ENCODE results near the gene ACD. TPM values are rescaled to one million over a fixed set of nuclear protein-coding genes. Genes with fewer than 3 reads are reported as not detected.

The ACD gene
- total and polyA plus RNA-seq, 12 donors, result 6.9 to 15.0 (median 8.6) TPM

- no peaks in the 10 kb centered on the region for H3K9me3 ChIP-seq
- peaks cover 0 to 21% (median 14%) of the 10 kb centered on the region in 7 donors for H3K27me3 ChIP-seq
- no peak for DNase-seq
- peaks cover 11 to 25% (median 19%) of the 10 kb centered on the region in 9 donors for H3K4me1 ChIP-seq
- TF ChIP-seq CTCF (IDR thresholded peaks at IDR 0.05), result no peak
- peaks cover 0 to 35% (median 0%) of the 10 kb centered on the region in 9 donors for H3K36me3 ChIP-seq
- WGBS, 2 donors, result 42 to 44% methylated on average over 17 to 21 of the region's 21 CpGs
- intact Hi-C loops (cut with DNase I), result loop anchor here in 1 of 10 donors (10.0 kb wide), 1 partner anchor 94 kb away; the partner anchor contains the start of gene CTCF
- no peak for ATAC-seq
- H3K4me3 ChIP-seq, result peak overlapping the region; percentile 60 to 95 (median 82)
- peak overlapping the region in 4 of 10 donors; percentile 77 to 92 (median 89) for H3K27ac ChIP-seq
Observed at GRCh38 chr16:67658849-67659674, 998 bp downstream of the ACD start.

GRCh38 chr16:67657751-67658518 is 2.1 kb downstream of the ACD start:
- no peaks in the 10 kb centered on the region for H3K9me3 ChIP-seq
- no peak for TF ChIP-seq CTCF (IDR thresholded peaks at IDR 0.05)
- H3K27ac ChIP-seq, result no peak overlapping the region
- peaks cover 0 to 24% (median 0%) of the 10 kb centered on the region in 9 donors for H3K36me3 ChIP-seq
- H3K4me3 ChIP-seq, result no peak overlapping the region
- ATAC-seq (no peak), DNase-seq (no peak)
- intact Hi-C loops (cut with DNase I), result loop anchor here in 1 of 10 donors (10.0 kb wide), 1 partner anchor 93 kb away; the partner anchor contains the start of gene CTCF
- 94 to 95% methylated on average over 18 of the region's 18 CpGs for WGBS, 2 donors
- H3K4me1 ChIP-seq, result peaks cover 14 to 35% (median 27%) of the 10 kb centered on the region in 9 donors
- peaks cover 0 to 32% (median 26%) of the 10 kb centered on the region in 7 donors for H3K27me3 ChIP-seq

DNA sequence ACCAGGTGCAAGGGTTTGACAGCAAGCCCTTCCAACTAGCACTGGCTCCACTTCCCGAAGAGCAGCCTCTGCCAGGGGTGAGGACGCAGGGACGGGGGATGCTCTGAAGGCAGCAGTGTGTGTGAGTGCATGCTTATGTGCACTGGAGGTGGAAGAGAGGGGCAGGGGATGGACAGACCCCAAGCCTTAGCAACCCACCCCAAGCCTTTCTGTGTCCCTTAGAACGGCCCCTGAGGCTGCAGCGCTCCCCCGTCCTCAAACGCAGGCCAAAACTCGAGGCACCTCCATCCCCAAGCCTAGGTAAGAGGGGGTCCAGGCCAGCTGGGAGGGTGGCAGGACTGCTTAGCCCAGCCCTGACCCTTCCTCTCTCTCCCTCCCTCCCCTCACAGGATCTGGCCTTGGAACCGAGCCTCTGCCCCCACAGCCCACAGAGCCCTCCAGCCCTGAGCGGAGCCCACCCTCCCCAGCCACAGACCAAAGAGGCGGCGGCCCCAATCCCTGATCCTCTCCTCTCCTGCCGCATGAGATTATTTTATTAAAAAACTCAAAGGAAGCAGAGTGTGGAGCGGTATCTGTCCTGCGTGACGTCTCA is 2.9 kb downstream of the ACD start:
- DNase-seq, result no peak
- H3K27ac ChIP-seq, result no peak overlapping the region
- H3K4me1 ChIP-seq, result peaks cover 14 to 35% (median 27%) of the 10 kb centered on the region in 9 donors

More for the DNA sequence above, 2.9 kb downstream of the ACD start:
- ATAC-seq, result no peak
- Histone ChIP-seq H3K36me3 (peaks cover 0 to 17% (median 0%) of the 10 kb centered on the region in 9 donors), H3K27me3 (peaks cover 0 to 41% (median 31%) of the 10 kb centered on the region in 7 donors), H3K9me3 (no peaks in the 10 kb centered on the region), H3K4me3 (no peak overlapping the region)
- 95% methylated on average over 16 of the region's 16 CpGs for WGBS, 2 donors
- no peak for TF ChIP-seq CTCF (IDR thresholded peaks at IDR 0.05)
- intact Hi-C loops (cut with DNase I), result loop anchor here in 1 of 10 donors (10.0 kb wide), 1 partner anchor 92 kb away; the partner anchor contains the start of gene CTCF
